ENCODE data around the gene SMIM27. TPM values are rescaled to one million over a fixed set of nuclear protein-coding genes. Genes with fewer than 3 reads are reported as not detected.

The SMIM27 gene
- total RNA-seq, 1 experiment from 2014 or later, result 13.6 TPM

- ChIA-PET CTCF (interaction anchor here (0.5 to 4.7 kb wide), 9 partner anchors 21 to 173 kb away, joined by 3 to 49 read pairs (median 11); partner anchors contain the start of gene RIGI), POLR2A (interaction anchor here (0.7 to 3.8 kb wide), 11 partner anchors 12 to 450 kb away, joined by 3 to 36 read pairs (median 5); partner anchors contain the start of genes ACO1, APTX, NDUFB6 and RIGI)
- no peaks in the 10 kb centered on the region for H3K9me3 Mint-ChIP-seq
- DNase-seq (ENCODE audit: low spot score), result no peak
- peaks cover 22% of the 10 kb centered on the region for H3K36me3 Mint-ChIP-seq
- H3K27me3 Mint-ChIP-seq (ENCODE audit: low read depth), result no peaks in the 10 kb centered on the region
- peaks cover 24% of the 10 kb centered on the region for H3K4me1 Mint-ChIP-seq
- peak; percentile 21 for ATAC-seq
- peak overlapping the region; percentile 98 for H3K27ac Mint-ChIP-seq
- H3K4me3 Mint-ChIP-seq, result peak overlapping the region; percentile 91
- TF ChIP-seq E2F5 (CRISPR knock-in tag; IDR thresholded peaks at IDR 0.05) (0 out of 2 replicates have a peak, but pooled peaks have one; percentile 4), HMGA2 (CRISPR knock-in tag; IDR thresholded peaks at IDR 0.05) (no peak)
These were observed 663 bp upstream of the SMIM27 start for GRCh38 chr9:32551276-32552051.

GRCh38 chr9:32554107-32554506 lies 2.0 kb downstream of the SMIM27 start:
- ATAC-seq (no peak), DNase-seq (ENCODE audit: low spot score) (no peak)
- ChIA-PET POLR2A (no interaction called here), CTCF (interaction anchor here (0.7 to 1.1 kb wide), 3 partner anchors 18 to 28 kb away, joined by 3 read pairs; partner anchors contain the start of gene RIGI)
- Mint-ChIP-seq H3K4me3 (peak overlapping the region; percentile 34; the same call in 1 of the 2 replicates), H3K4me1 (peaks cover 16% of the 10 kb centered on the region), H3K27ac (peak overlapping the region; percentile 72; the same call in 1 of the 2 replicates), H3K36me3 (peaks cover 5% of the 10 kb centered on the region), H3K9me3 (no peaks in the 10 kb centered on the region), H3K27me3 (ENCODE audit: low read depth) (no peaks in the 10 kb centered on the region)
- TF ChIP-seq PREB (CRISPR knock-in tag; IDR thresholded peaks at IDR 0.05; ENCODE audit: borderline replicate concordance) (no peak), ZNF138 (CRISPR knock-in tag; conservative IDR thresholded peaks at IDR 0.05) (no peak), AR (CRISPR knock-in tag; IDR thresholded peaks at IDR 0.05) (no peak), ERG (CRISPR knock-in tag; IDR thresholded peaks at IDR 0.05) (no peak), IRF1 (CRISPR knock-in tag; IDR thresholded peaks at IDR 0.05) (no peak), ATF3 (CRISPR knock-in tag; conservative IDR thresholded peaks at IDR 0.05) (no peak), ARID4B (CRISPR knock-in tag; IDR thresholded peaks at IDR 0.05; ENCODE audit: borderline replicate concordance) (no peak)

Measured in WTC11 (cell line).